Measurements from ENCODE around the gene RHOH.

GRCh38 chr4:40264995-40265909 is 68.4 kb downstream of the RHOH start:
- TF ChIP-seq ELF4 (IDR thresholded peaks at IDR 0.05): no peak
- no peak for TF ChIP-seq FOXM1 (IDR thresholded peaks at IDR 0.05; ENCODE audit: borderline replicate concordance)
- no peak for TF ChIP-seq HDGF (IDR thresholded peaks at IDR 0.05; ENCODE audit: borderline replicate concordance)
- TF ChIP-seq TARDBP (IDR thresholded peaks at IDR 0.05): no peak
- TF ChIP-seq SUZ12 (IDR thresholded peaks at IDR 0.05): no peak

Measured in HEK293T (cell line).